LoVo (cell line): Measurements from ENCODE around the gene TMEM154.

ENCODE experiments used
- DNase-seq: peaks from one replicate; pipeline ENCODE4 v3.0.0-alpha.2; 2016; ENCODE audit warnings: low spot score

The TMEM154 gene

GRCh38 chr4:152693871-152694270 lies 14.1 kb upstream of the TMEM154 start:
- no peak for DNase-seq

- peak; percentile 18 for DNase-seq
Measured at GRCh38 chr4:152691761-152692160, 12.0 kb upstream of the TMEM154 start.

GRCh38 chr4:152690706-152691651 lies 11.2 kb upstream of the TMEM154 start:
- DNase-seq, result no peak

GRCh38 chr4:152689615-152690501 lies 10.1 kb upstream of the TMEM154 start:
- no peak for DNase-seq

GRCh38 chr4:152687974-152688599 lies 8.3 kb upstream of the TMEM154 start:
- no peak for DNase-seq

- DNase-seq, result no peak
Measured at GRCh38 chr4:152686452-152687013, 6.7 kb upstream of the TMEM154 start.

- no peak for DNase-seq
Measured at GRCh38 chr4:152684587-152684986, 4.8 kb upstream of the TMEM154 start.

GRCh38 chr4:152684007-152684406 lies 4.2 kb upstream of the TMEM154 start:
- DNase-seq, result no peak

GRCh38 chr4:152682143-152682941 lies 2.5 kb upstream of the TMEM154 start:
- DNase-seq, result no peak

GRCh38 chr4:152680988-152681603 lies 1.3 kb upstream of the TMEM154 start:
- DNase-seq, result no peak

- DNase-seq, result no peak
Measured at GRCh38 chr4:152678841-152679240, 956 bp downstream of the TMEM154 start.

GRCh38 chr4:152677117-152677516 lies 2.7 kb downstream of the TMEM154 start:
- DNase-seq, result no peak

GRCh38 chr4:152676052-152676854 lies 3.5 kb downstream of the TMEM154 start:
- DNase-seq, result no peak

GRCh38 chr4:152674359-152674758 lies 5.4 kb downstream of the TMEM154 start:
- no peak for DNase-seq

- no peak for DNase-seq
Measured at GRCh38 chr4:152673489-152673888, 6.3 kb downstream of the TMEM154 start.

GRCh38 chr4:152672206-152673092 lies 7.3 kb downstream of the TMEM154 start:
- no peak for DNase-seq

- DNase-seq, result no peak
Measured at GRCh38 chr4:152668338-152668964, 11.3 kb downstream of the TMEM154 start.

- no peak for DNase-seq
Measured at GRCh38 chr4:152667781-152668180, 12.0 kb downstream of the TMEM154 start.
